HG03342 (cell line): ENCODE data around the gene BIRC5.
"Not testable (repeated sequence)": the region's sequence is repeated elsewhere in the genome, so short reads cannot be mapped to it uniquely, and the experiment has no call there.

Source experiments
- ATAC-seq: cut with Tn5 transposase; IDR thresholded peaks from one replicate; pipeline ENCODE4 v1.9.1; 2021; ENCODE audit warnings: mild to moderate bottlenecking, moderate library complexity; ENCODE audit not compliant: unreplicated experiment

The BIRC5 gene

DNA sequence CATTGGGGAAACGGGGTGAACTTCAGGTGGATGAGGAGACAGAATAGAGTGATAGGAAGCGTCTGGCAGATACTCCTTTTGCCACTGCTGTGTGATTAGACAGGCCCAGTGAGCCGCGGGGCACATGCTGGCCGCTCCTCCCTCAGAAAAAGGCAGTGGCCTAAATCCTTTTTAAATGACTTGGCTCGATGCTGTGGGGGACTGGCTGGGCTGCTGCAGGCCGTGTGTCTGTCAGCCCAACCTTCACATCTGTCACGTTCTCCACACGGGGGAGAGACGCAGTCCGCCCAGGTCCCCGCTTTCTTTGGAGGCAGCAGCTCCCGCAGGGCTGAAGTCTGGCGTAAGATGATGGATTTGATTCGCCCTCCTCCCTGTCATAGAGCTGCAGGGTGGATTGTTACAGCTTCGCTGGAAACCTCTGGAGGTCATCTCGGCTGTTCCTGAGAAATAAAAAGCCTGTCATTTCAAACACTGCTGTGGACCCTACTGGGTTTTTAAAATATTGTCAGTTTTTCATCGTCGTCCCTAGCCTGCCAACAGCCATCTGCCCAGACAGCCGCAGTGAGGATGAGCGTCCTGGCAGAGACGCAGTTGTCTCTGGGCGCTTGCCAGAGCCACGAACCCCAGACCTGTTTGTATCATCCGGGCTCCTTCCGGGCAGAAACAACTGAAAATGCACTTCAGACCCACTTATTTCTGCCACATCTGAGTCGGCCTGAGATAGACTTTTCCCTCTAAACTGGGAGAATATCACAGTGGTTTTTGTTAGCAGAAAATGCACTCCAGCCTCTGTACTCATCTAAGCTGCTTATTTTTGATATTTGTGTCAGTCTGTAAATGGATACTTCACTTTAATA, 10.4 kb downstream of the BIRC5 start:
- ATAC-seq = no peak

DNA sequence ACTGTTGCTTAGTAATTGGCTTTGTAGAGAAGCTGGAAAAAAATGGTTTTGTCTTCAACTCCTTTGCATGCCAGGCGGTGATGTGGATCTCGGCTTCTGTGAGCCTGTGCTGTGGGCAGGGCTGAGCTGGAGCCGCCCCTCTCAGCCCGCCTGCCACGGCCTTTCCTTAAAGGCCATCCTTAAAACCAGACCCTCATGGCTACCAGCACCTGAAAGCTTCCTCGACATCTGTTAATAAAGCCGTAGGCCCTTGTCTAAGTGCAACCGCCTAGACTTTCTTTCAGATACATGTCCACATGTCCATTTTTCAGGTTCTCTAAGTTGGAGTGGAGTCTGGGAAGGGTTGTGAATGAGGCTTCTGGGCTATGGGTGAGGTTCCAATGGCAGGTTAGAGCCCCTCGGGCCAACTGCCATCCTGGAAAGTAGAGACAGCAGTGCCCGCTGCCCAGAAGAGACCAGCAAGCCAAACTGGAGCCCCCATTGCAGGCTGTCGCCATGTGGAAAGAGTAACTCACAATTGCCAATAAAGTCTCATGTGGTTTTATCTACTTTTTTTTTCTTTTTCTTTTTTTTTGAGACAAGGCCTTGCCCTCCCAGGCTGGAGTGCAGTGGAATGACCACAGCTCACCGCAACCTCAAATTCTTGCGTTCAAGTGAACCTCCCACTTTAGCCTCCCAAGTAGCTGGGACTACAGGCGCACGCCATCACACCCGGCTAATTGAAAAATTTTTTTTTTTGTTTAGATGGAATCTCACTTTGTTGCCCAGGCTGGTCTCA, 11.2 kb downstream of the BIRC5 start:
- no peak for ATAC-seq

GRCh38 chr17:78226055-78226758, 12.2 kb downstream of the BIRC5 start:
- ATAC-seq = no peak

GRCh38 chr17:78226759-78227454, 12.9 kb downstream of the BIRC5 start:
- no peak for ATAC-seq

DNA sequence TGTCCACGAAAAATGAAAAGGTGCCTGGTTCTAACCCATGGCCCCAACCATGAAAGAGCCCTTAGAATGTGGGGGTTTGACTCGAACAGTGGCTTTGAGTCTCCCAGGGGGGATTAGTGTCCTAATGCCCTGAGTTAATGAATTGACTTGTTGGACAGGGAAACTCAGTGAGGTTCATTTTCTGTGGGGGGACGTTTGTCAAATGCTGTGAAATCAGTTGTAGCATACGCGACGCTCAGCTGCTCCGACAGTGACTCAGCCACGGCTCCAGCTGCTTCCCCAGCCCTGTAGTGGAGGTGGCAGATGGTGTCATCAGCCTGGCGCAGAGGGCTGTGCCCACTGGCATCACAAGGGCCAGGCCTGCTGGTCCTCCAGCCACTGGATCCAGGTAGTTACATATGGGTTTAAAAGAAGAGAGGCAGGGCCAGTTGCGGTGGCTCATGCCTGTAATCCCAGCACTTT, 13.4 kb downstream of the BIRC5 start:
- ATAC-seq = no peak

- no peak for ATAC-seq
Observed at GRCh38 chr17:78228176-78228575, 14.1 kb downstream of the BIRC5 start.

GRCh38 chr17:78230252-78230962, 16.4 kb downstream of the BIRC5 start:
- no peak for ATAC-seq

GRCh38 chr17:78230996-78231935, 17.2 kb downstream of the BIRC5 start, which contains the start of gene TMEM235:
Gene TMEM235, plus strand, starts transcription at chr17:78231631. Its CDS starts 393 bp downstream, at chr17:78232024.
- ATAC-seq = no peak

- no peak for ATAC-seq
Observed at GRCh38 chr17:78231991-78232858, 18.2 kb downstream of the BIRC5 start.

DNA sequence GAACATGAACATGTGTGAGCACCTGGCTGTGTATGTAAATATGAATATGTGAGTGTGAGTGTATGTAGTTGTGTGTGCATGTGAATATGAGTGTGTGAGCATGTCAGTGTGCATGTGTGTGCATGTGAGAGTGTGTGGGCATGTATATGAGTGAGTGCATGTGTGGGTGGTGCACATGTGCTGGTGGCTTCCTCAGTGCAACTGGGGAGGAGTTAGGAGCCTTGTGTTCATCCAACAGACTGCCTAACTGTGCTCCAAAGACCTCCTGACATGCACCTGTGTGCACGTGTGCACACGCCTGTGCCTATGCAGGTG, 18.8 kb downstream of the BIRC5 start:
- no peak for ATAC-seq

- ATAC-seq = no peak
Observed at GRCh38 chr17:78233678-78234077, 19.6 kb downstream of the BIRC5 start.

DNA sequence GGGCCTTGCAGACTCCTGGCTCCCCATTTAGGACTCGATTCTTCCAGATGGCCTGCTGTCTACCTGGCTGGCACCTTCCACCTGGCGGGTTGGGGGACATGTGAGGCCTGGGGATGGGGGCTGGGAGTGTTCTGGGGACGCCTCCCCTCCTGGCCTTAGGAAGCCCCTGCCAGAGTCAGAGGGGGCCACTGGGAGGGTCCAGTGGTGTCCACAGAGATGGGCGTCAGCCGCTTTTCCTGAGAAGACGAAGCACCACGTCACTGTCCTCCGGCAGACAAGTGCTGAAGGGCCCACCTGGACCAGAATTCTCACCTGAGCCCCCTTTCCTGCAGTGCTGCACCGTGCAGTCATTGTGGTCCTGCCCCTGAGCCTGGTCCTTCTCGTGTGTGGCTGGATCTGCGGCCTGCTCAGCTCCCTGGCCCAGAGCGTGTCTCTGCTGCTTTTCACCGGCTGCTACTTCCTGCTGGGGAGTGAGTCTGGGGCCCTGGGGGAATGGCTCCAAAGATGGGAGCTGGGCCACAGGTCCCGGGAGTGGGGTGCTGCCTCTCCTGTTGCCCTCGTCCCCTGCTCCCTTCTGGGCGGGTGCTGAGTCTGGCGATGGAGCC, 20.3 kb downstream of the BIRC5 start:
- no peak for ATAC-seq

DNA sequence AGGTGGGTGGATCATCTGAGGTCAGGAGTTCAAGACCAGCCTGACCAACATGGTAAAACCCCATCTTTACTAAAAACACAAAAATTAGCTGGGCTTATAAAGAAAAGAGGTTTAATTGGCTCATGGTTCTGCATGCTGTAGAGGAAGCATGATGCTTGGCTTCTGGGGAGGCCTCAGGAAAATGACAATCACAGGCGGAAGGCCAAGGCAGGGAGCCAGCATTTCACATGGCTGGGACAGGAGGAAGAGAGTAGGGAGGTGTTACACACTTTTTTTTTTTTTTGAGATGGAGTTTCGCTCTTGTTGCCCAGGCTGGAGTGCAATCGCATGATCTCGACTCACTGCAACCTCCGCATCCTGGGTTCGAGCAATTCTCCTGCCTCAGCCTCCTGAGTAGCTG, 21.0 kb downstream of the BIRC5 start:
- ATAC-seq = not testable (repeated sequence)

GRCh38 chr17:78235885-78236284, 21.8 kb downstream of the BIRC5 start:
- no peak for ATAC-seq

DNA sequence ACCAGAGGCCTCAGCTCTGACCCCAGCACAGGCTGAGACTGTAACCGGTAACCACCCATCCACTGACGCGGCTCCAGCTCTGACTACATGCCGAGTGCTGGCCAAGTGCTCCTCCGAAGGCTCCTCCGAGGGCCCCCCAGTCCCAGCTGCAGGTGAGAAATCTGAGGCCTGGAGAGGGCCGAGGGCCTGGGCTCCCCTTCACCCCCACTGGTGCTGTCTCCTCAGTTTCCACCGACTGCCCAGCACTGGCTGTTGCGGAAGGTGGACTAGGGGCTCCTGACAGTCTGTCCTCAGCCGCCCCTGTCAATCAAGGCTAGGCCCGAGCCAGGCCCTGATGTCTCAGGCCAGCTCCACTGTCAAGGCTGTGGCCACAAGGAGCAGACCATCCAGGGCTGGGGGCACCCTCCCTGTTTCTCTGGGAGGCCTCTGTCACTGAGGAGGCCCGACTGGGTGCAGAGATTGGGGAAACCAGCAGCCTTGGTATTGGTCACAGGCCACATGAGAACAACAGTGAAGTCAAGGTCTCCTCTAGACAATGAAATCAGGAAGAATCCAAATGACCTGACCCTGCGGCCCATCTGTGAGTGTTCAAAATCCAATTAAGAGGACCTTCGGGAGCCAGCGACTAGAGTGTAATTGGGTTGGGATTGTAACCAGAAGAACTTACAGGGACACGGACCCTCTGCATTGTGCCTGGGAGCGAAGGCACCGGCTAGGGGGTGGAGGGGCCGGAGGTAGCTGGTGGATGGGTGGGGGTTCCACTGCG, 22.5 kb downstream of the BIRC5 start:
- ATAC-seq = no peak

- ATAC-seq = no peak
Observed at GRCh38 chr17:78237401-78238012, 23.5 kb downstream of the BIRC5 start.
